Sigmoid colon (tissue), 4 donors: ENCODE results near the gene RASSF1.

ENCODE experiments used
- CTCF ChIP-seq, 4 experiments: fragments of 450-650 bp in 3 of 4; fragments of 200-600 bp in 1 of 4; IDR thresholded peaks; one replicate each; pipeline ENCODE4 v1.5.1; 2016 to 2019; ENCODE audit warnings: antibody characterized with exemption in 4 of 4, mild to moderate bottlenecking in 3 of 4, moderate library complexity in 2 of 4
- EP300 ChIP-seq, 4 donors: sonication (generic); formaldehyde crosslinking; IDR thresholded peaks; one replicate each; pipeline ENCODE4 v1.6.1; 2017; ENCODE audit warnings: antibody characterized with exemption in 4 of 4
- POLR2A ChIP-seq, 2 donors: fragments of 450-650 bp; IDR thresholded peaks; one replicate each; pipeline ENCODE4 v1.6.1; 2016; ENCODE audit warnings: antibody characterized with exemption in 2 of 2, mild to moderate bottlenecking in 2 of 2, moderate library complexity in 2 of 2
- POLR2AphosphoS5 ChIP-seq, 4 donors: sonication (generic); formaldehyde crosslinking; IDR thresholded peaks; one replicate each; pipeline ENCODE4 v1.6.1; 2017; ENCODE audit warnings: antibody characterized with exemption in 4 of 4

- TF ChIP-seq CTCF (IDR thresholded peaks at IDR 0.05), result no peak
- TF ChIP-seq POLR2AphosphoS5 (IDR thresholded peaks at IDR 0.05), result peak; percentile 40 to 71 (median 64)
- peak; percentile 18 to 43 for TF ChIP-seq POLR2A (IDR thresholded peaks at IDR 0.05)
- TF ChIP-seq EP300 (IDR thresholded peaks at IDR 0.05), result no peak
These were observed at the start of gene RASSF1 for GRCh38 chr3:50340448-50341329.
